Measurements from ENCODE around the gene ITPRIP. TPM values are rescaled to one million over a fixed set of nuclear protein-coding genes. Genes with fewer than 3 reads are reported as not detected.

Gene ITPRIP
- total RNA-seq, 2 donors from 2014 or later, result 5.9 to 9.6 TPM

- intact Hi-C loops (cut with DNase I), result no loop called here
- no peak for DNase-seq
- no peak for TF ChIP-seq CTCF (IDR thresholded peaks at IDR 0.05)
- H3K9me3 ChIP-seq, result no peaks in the 10 kb centered on the region
- H3K27me3 ChIP-seq, result no peaks in the 10 kb centered on the region
- H3K4me3 ChIP-seq, result no peak overlapping the region
- H3K36me3 ChIP-seq, result no peaks in the 10 kb centered on the region
- no peak overlapping the region for H3K9ac ChIP-seq (ENCODE audit: low read depth in 2 of 2, low read length in 2 of 2)
- no peaks in the 10 kb centered on the region for H3K4me1 ChIP-seq
- no peak overlapping the region for H3K27ac ChIP-seq
Measured at GRCh38 chr10:104284846-104285245, 53.4 kb downstream of the ITPRIP start.

- Histone ChIP-seq H3K36me3 (no peaks in the 10 kb centered on the region), H3K27me3 (no peaks in the 10 kb centered on the region), H3K9me3 (no peaks in the 10 kb centered on the region), H3K9ac (ENCODE audit: low read depth in 2 of 2, low read length in 2 of 2) (no peak overlapping the region), H3K27ac (no peak overlapping the region), H3K4me3 (no peak overlapping the region), H3K4me1 (no peaks in the 10 kb centered on the region)
- no peak for TF ChIP-seq CTCF (IDR thresholded peaks at IDR 0.05)
- DNase-seq, result no peak
- intact Hi-C loops (cut with DNase I), result no loop called here
Measured at GRCh38 chr10:104281694-104282093, 56.6 kb downstream of the ITPRIP start.

GRCh38 chr10:104279550-104280259 lies 58.6 kb downstream of the ITPRIP start:
- Histone ChIP-seq H3K9ac (ENCODE audit: low read depth in 2 of 2, low read length in 2 of 2) (no peak overlapping the region), H3K4me3 (no peak overlapping the region), H3K27me3 (no peaks in the 10 kb centered on the region), H3K27ac (no peak overlapping the region), H3K9me3 (no peaks in the 10 kb centered on the region), H3K4me1 (no peaks in the 10 kb centered on the region), H3K36me3 (no peaks in the 10 kb centered on the region)
- DNase-seq, result no peak
- no peak for TF ChIP-seq CTCF (IDR thresholded peaks at IDR 0.05)
- intact Hi-C loops (cut with DNase I), result no loop called here

GRCh38 chr10:104277785-104278184 lies 60.5 kb downstream of the ITPRIP start:
- no peaks in the 10 kb centered on the region for H3K36me3 ChIP-seq
- no peak overlapping the region for H3K27ac ChIP-seq
- no peaks in the 10 kb centered on the region for H3K27me3 ChIP-seq
- no peaks in the 10 kb centered on the region for H3K4me1 ChIP-seq
- no peak overlapping the region for H3K9ac ChIP-seq (ENCODE audit: low read depth in 2 of 2, low read length in 2 of 2)
- peak; percentile 71 for DNase-seq
- H3K4me3 ChIP-seq, result no peak overlapping the region
- H3K9me3 ChIP-seq, result no peaks in the 10 kb centered on the region
- TF ChIP-seq CTCF (IDR thresholded peaks at IDR 0.05), result no peak
- intact Hi-C loops (cut with DNase I), result no loop called here

GRCh38 chr10:104276192-104276591 lies 62.1 kb downstream of the ITPRIP start:
- no peaks in the 10 kb centered on the region for H3K36me3 ChIP-seq
- no peak for DNase-seq
- H3K4me3 ChIP-seq, result no peak overlapping the region
- no peak overlapping the region for H3K27ac ChIP-seq
- intact Hi-C loops (cut with DNase I), result no loop called here
- no peaks in the 10 kb centered on the region for H3K27me3 ChIP-seq
- H3K4me1 ChIP-seq, result no peaks in the 10 kb centered on the region
- no peak for TF ChIP-seq CTCF (IDR thresholded peaks at IDR 0.05)
- H3K9ac ChIP-seq (ENCODE audit: low read depth in 2 of 2, low read length in 2 of 2), result no peak overlapping the region
- H3K9me3 ChIP-seq, result no peaks in the 10 kb centered on the region

Data from colonic mucosa (tissue), 4 donors.